Measurements from ENCODE around the gene UPB1.

Gene UPB1

DNA sequence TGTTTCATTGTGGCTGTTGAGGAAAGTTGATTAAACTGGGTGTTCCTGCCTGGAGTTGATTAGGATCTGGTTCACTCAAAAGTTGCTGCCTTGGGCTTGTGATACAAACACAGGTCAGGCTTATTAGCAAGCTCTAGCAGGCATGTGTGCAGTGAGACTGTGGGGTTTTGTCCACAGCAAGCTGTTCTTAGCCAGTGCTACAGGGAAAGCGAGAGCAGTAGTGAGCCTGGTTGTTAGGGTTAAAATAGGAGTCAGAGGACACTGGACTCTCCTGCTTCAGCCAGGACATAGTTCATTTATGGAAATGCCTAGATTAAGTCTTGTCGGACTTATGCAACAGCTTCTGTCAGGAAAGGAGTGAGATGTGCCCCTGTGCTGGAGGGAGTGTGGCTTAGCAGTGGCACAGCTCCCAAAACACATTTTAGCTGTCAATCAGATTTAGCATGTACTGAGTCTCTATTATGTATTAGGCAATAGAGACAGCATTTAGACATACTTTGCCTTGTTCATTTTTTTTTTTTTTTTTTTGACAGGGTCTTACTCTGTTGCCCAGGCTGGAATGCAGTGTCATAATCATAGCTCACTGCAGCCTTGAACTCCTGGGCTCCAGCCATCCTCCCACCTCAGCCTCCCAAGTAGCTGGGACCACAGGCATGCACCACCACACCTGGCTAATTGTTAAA, 69.4 kb downstream of the UPB1 start:
- H3K4me3 ChIP-seq (replicated peaks; ENCODE audit: insufficient read depth, low read length) = no peak overlapping the region
- no peak overlapping the region for H3K27ac ChIP-seq (replicated peaks)
- no peak for DNase-seq (ENCODE audit: low read depth in 1 of 2, low spot score in 1 of 2)
- H3K27me3 ChIP-seq (ENCODE audit: insufficient read depth, poor library complexity, severe bottlenecking) = no peaks in the 10 kb centered on the region
- no peak for TF ChIP-seq GABPA (IDR thresholded peaks at IDR 0.05; ENCODE audit: low read depth)
- TF ChIP-seq, protein P1, sequence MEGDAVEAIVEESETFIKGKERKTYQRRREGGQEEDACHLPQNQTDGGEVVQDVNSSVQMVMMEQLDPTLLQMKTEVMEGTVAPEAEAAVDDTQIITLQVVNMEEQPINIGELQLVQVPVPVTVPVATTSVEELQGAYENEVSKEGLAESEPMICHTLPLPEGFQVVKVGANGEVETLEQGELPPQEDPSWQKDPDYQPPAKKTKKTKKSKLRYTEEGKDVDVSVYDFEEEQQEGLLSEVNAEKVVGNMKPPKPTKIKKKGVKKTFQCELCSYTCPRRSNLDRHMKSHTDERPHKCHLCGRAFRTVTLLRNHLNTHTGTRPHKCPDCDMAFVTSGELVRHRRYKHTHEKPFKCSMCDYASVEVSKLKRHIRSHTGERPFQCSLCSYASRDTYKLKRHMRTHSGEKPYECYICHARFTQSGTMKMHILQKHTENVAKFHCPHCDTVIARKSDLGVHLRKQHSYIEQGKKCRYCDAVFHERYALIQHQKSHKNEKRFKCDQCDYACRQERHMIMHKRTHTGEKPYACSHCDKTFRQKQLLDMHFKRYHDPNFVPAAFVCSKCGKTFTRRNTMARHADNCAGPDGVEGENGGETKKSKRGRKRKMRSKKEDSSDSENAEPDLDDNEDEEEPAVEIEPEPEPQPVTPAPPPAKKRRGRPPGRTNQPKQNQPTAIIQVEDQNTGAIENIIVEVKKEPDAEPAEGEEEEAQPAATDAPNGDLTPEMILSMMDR (IDR thresholded peaks at IDR 0.05; ENCODE audit: insufficient read depth, low read length) = no peak
- TF ChIP-seq POLR2AphosphoS5 (IDR thresholded peaks at IDR 0.05; ENCODE audit: low read depth) = no peak
- TF ChIP-seq, protein P2, sequence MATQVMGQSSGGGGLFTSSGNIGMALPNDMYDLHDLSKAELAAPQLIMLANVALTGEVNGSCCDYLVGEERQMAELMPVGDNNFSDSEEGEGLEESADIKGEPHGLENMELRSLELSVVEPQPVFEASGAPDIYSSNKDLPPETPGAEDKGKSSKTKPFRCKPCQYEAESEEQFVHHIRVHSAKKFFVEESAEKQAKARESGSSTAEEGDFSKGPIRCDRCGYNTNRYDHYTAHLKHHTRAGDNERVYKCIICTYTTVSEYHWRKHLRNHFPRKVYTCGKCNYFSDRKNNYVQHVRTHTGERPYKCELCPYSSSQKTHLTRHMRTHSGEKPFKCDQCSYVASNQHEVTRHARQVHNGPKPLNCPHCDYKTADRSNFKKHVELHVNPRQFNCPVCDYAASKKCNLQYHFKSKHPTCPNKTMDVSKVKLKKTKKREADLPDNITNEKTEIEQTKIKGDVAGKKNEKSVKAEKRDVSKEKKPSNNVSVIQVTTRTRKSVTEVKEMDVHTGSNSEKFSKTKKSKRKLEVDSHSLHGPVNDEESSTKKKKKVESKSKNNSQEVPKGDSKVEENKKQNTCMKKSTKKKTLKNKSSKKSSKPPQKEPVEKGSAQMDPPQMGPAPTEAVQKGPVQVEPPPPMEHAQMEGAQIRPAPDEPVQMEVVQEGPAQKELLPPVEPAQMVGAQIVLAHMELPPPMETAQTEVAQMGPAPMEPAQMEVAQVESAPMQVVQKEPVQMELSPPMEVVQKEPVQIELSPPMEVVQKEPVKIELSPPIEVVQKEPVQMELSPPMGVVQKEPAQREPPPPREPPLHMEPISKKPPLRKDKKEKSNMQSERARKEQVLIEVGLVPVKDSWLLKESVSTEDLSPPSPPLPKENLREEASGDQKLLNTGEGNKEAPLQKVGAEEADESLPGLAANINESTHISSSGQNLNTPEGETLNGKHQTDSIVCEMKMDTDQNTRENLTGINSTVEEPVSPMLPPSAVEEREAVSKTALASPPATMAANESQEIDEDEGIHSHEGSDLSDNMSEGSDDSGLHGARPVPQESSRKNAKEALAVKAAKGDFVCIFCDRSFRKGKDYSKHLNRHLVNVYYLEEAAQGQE (IDR thresholded peaks at IDR 0.05; ENCODE audit: insufficient replicate concordance, low read depth) = no peak
- TF ChIP-seq SPI1 (IDR thresholded peaks at IDR 0.05; ENCODE audit: borderline replicate concordance, low read depth) = no peak

DNA sequence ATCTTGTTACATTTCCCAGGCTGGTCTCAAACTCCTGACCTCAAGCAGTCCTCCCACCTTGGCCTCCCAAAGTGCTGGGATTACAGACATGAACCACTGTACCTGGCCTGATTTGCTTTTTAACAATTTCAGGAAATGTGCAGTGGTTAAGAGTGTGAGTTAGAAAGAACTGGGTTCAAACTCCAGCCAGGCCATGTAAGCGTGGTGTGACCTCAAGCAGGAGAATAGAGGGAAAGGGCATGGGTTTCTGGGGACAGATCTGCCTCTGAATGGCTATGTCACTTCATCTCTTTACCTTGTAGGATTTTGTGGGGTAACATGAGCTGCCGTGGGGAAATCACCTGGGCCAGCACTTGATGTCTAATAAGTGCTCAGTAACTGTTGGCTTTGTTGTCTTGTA, 69.9 kb downstream of the UPB1 start:
- TF ChIP-seq, protein P1 (IDR thresholded peaks at IDR 0.05; ENCODE audit: insufficient read depth, low read length) = no peak
- TF ChIP-seq POLR2AphosphoS5 (IDR thresholded peaks at IDR 0.05; ENCODE audit: low read depth) = no peak
- no peak for DNase-seq (ENCODE audit: low read depth in 1 of 2, low spot score in 1 of 2)
- H3K4me3 ChIP-seq (replicated peaks; ENCODE audit: insufficient read depth, low read length) = no peak overlapping the region
- H3K27me3 ChIP-seq (ENCODE audit: insufficient read depth, poor library complexity, severe bottlenecking) = no peaks in the 10 kb centered on the region
- no peak overlapping the region for H3K27ac ChIP-seq (replicated peaks)

DNA sequence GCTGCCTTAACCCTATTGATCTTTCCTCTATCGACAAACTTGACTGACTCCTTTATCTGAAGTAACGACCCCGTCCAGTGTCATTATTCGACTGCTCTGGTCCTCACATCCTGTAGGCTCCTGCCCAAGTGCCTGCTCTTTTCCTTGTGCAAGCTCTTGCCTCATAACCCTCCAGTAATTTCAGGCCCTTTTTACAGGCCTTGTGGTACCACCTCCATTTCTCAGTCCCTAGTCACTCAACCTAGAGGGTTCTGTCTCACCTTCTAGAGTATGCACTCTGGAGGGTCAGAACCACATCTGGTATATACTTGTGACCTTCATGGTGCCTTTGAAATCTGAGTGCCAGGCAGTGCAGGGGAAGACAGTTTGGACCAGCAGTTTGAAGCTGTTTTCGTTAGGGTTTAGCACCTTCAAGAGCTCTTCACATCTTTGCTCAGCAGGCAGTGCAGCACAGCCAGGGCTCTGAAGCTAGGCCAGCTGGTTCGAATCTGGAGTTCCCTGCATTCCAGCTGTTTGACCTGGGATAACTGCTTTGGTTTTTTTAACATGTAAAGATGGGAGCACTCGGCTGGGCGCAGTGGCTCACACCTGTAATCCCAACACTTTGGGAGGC, 71.9 kb downstream of the UPB1 start:
- H3K27me3 ChIP-seq (ENCODE audit: insufficient read depth, poor library complexity, severe bottlenecking) = no peaks in the 10 kb centered on the region
- DNase-seq (ENCODE audit: low read depth in 1 of 2, low spot score in 1 of 2) = no peak
- H3K27ac ChIP-seq (replicated peaks) = no peak overlapping the region
- H3K4me3 ChIP-seq (replicated peaks; ENCODE audit: insufficient read depth, low read length) = no peak overlapping the region
- TF ChIP-seq GABPA (IDR thresholded peaks at IDR 0.05; ENCODE audit: low read depth) (no peak), SPI1 (IDR thresholded peaks at IDR 0.05; ENCODE audit: borderline replicate concordance, low read depth) (no peak), POLR2AphosphoS5 (IDR thresholded peaks at IDR 0.05; ENCODE audit: low read depth) (no peak)
- TF ChIP-seq, protein P2 (IDR thresholded peaks at IDR 0.05; ENCODE audit: insufficient replicate concordance, low read depth) = no peak
- TF ChIP-seq, protein P1 (IDR thresholded peaks at IDR 0.05; ENCODE audit: insufficient read depth, low read length) = no peak

All from HL-60 (cell line).